Lower leg skin (tissue), 3 donors: Measurements from ENCODE around the gene NR1H3.

Experiments used
- CTCF ChIP-seq, 3 donors: fragments of 450-650 bp; IDR thresholded peaks; one replicate each; pipeline ENCODE4 v1.5.1; 2016; ENCODE audit warnings: antibody characterized with exemption in 3 of 3, mild to moderate bottlenecking in 3 of 3, moderate library complexity in 2 of 3
- POLR2A ChIP-seq, 2 donors: fragments of 450-650 bp; IDR thresholded peaks; one replicate each; pipeline ENCODE4 v1.6.1; 2016 to 2017; ENCODE audit warnings: antibody characterized with exemption in 2 of 2, mild to moderate bottlenecking in 1 of 2, moderate library complexity in 1 of 2

GRCh38 chr11:47306484-47306844 lies 48.7 kb downstream of the NR1H3 start:
- TF ChIP-seq CTCF (IDR thresholded peaks at IDR 0.05) = no peak
- no peak for TF ChIP-seq POLR2A (IDR thresholded peaks at IDR 0.05)
